ENCODE measurements around the gene BZW1.

Gene BZW1

GRCh38 chr2:200843993-200844948, 32.6 kb downstream of the BZW1 start:
- no peak for DNase-seq

GRCh38 chr2:200845194-200845593, 33.5 kb downstream of the BZW1 start:
- DNase-seq, result no peak

GRCh38 chr2:200845669-200846325, 34.1 kb downstream of the BZW1 start:
- no peak for DNase-seq

- no peak for DNase-seq
Observed at GRCh38 chr2:200847269-200847668, 35.6 kb downstream of the BZW1 start.

GRCh38 chr2:200847939-200848338, 36.2 kb downstream of the BZW1 start:
- DNase-seq, result no peak

- no peak for DNase-seq
Observed at GRCh38 chr2:200850512-200851256, 39.0 kb downstream of the BZW1 start.

GRCh38 chr2:200851398-200852248, 39.9 kb downstream of the BZW1 start:
- DNase-seq, result no peak

- no peak for DNase-seq
Observed at GRCh38 chr2:200852605-200853004, 40.9 kb downstream of the BZW1 start.

- DNase-seq, result no peak
Observed at GRCh38 chr2:200856806-200857205, 45.1 kb downstream of the BZW1 start.

GRCh38 chr2:200860092-200860795, 48.5 kb downstream of the BZW1 start:
- peak; percentile 6 for DNase-seq

- peak; percentile 6 for DNase-seq
Observed at GRCh38 chr2:200861617-200862155, 50.0 kb downstream of the BZW1 start.

GRCh38 chr2:200862532-200863000, 50.9 kb downstream of the BZW1 start:
- peak; percentile 47 for DNase-seq

GRCh38 chr2:200863782-200864175, 52.1 kb downstream of the BZW1 start:
- peak; percentile 80 for DNase-seq

GRCh38 chr2:200864176-200865034, 52.7 kb downstream of the BZW1 start, which contains the start of gene CLK1:
Gene CLK1 (minus strand): TSS chr2:200864658. CDS start chr2:200861862, 2,796 bp downstream.
- DNase-seq, result peak; percentile 96

GRCh38 chr2:200869014-200869413, 57.3 kb downstream of the BZW1 start:
- no peak for DNase-seq

GRCh38 chr2:200871151-200871550, 59.4 kb downstream of the BZW1 start:
- DNase-seq, result no peak

- no peak for DNase-seq
Observed at GRCh38 chr2:200873560-200873959, 61.9 kb downstream of the BZW1 start.
